Endothelial cell of umbilical vein (primary cell): ENCODE measurements around the gene RBFOX1. TPM values are rescaled to one million over a fixed set of nuclear protein-coding genes. Genes with fewer than 3 reads are reported as not detected.

Source experiments
- BruUV-seq: library from RNA; stranded (reverse); fragments of 400-500 nt; replicated peaks from 2 replicates; lab custom pipeline; 2021; lab: Mats Ljungman, UMichigan
- CTCF ChIA-PET: fragments of 300-600, 350-600 bp; sonication (Branson Sonifier 250); formaldehyde crosslinking; loops from one replicate; lab custom pipeline; 2021; ENCODE audit warnings: antibody characterized with exemption, inconsistent platforms; lab: Charles Lee
- POLR2A ChIA-PET: fragments of 300-600, 350-600 bp; sonication (Branson Sonifier 250); formaldehyde crosslinking; loops from one replicate; lab custom pipeline; 2021; ENCODE audit warnings: antibody characterized with exemption, inconsistent platforms; lab: Charles Lee
- DNase-seq: peaks from one replicate; pipeline ENCODE4 v3.0.0-alpha.2; 2011; ENCODE audit warnings: low read depth, low spot score
- FAIRE-seq: peaks from 2 replicates; lab custom pipeline; 2011; peaks lifted over from hg19 to GRCh38; lab: Jason Lieb, UNC
- H2AFZ ChIP-seq: 2 replicates; pipeline ENCODE4 v1.6.0; 2012; ENCODE audit warnings: low read depth, low read length, control low read depth, inconsistent platforms
- H3K27ac ChIP-seq: 2 replicates; pipeline ENCODE4 v1.5.1; 2011; ENCODE audit warnings: low read depth, mild to moderate bottlenecking, control low read depth, low read length, moderate library complexity; ENCODE audit not compliant: insufficient read depth
- H3K27me3 ChIP-seq, 2 experiments: 2 replicates each; pipeline versions ENCODE4 v1.6.0 to v1.6.1; 2011; ENCODE audit warnings: low read length in 2 of 2, mixed read lengths in 1 of 2; ENCODE audit not compliant: control insufficient read depth in 2 of 2, insufficient read depth in 2 of 2
- H3K36me3 ChIP-seq, 2 experiments: 2 replicates in 1 of 2; 3 replicates in 1 of 2; pipeline ENCODE4 v1.5.1; 2011; ENCODE audit warnings: low read length in 2 of 2, mild to moderate bottlenecking in 1 of 2, moderate library complexity in 1 of 2; ENCODE audit not compliant: control insufficient read depth in 2 of 2, insufficient read depth in 2 of 2; ENCODE audit errors: extremely low read depth in 1 of 2
- H3K4me1 ChIP-seq: 3 replicates; pipeline ENCODE4 v1.5.1; 2011; ENCODE audit warnings: mild to moderate bottlenecking, low read length; ENCODE audit not compliant: control insufficient read depth, insufficient read depth; ENCODE audit errors: extremely low read depth
- H3K4me2 ChIP-seq: 2 replicates; pipeline ENCODE4 v1.6.1; 2011; ENCODE audit warnings: low read length, control low read depth, mixed read lengths; ENCODE audit not compliant: insufficient read depth
- H3K4me3 ChIP-seq, 3 experiments: fragments of 200-600 bp in 1 of 3; sonication (generic), shearing (Covaris generic) in 1 of 3; replicated peaks in 1 of 3; 2 replicates each; pipeline ENCODE4 v1.5.1; 2011 to 2016; ENCODE audit warnings: control low read depth in 3 of 3, low read length in 3 of 3, mild to moderate bottlenecking in 2 of 3, inconsistent platforms in 1 of 3, low read depth in 1 of 3, moderate library complexity in 1 of 3; ENCODE audit not compliant: insufficient read depth in 1 of 3
- H3K79me2 ChIP-seq: 2 replicates; pipeline ENCODE4 v1.6.0; 2012; ENCODE audit warnings: low read length, inconsistent platforms; ENCODE audit not compliant: control insufficient read depth, insufficient read depth
- H3K9ac ChIP-seq: replicated peaks from 2 replicates; pipeline ENCODE3; 2011; ENCODE audit warnings: low read length, control low read depth; ENCODE audit not compliant: insufficient read depth; ENCODE audit errors: extremely low read depth
- H3K9me1 ChIP-seq: replicated peaks from 3 replicates; pipeline ENCODE4 v1.6.0; 2011; ENCODE audit warnings: mild to moderate bottlenecking, low read length; ENCODE audit not compliant: control insufficient read depth, insufficient read depth; ENCODE audit errors: extremely low read depth
- H3K9me3 ChIP-seq: replicated peaks from 2 replicates; pipeline ENCODE4 v1.5.1; 2012; ENCODE audit warnings: low read length, inconsistent platforms; ENCODE audit not compliant: control insufficient read depth, insufficient read depth
- H4K20me1 ChIP-seq: replicated peaks from 2 replicates; pipeline ENCODE3; 2011; ENCODE audit warnings: mild to moderate bottlenecking, low read length; ENCODE audit not compliant: control insufficient read depth, insufficient read depth; ENCODE audit errors: extremely low read depth
- EZH2 ChIP-seq: IDR thresholded peaks from 2 replicates; pipeline ENCODE4 v1.6.1; 2012; ENCODE audit warnings: borderline replicate concordance, low read depth, mild to moderate bottlenecking, moderate library complexity, low read length, inconsistent platforms; ENCODE audit not compliant: severe bottlenecking
- FOS ChIP-seq: IDR thresholded peaks from 2 replicates; pipeline ENCODE4 v1.6.1; 2011; ENCODE audit warnings: mild to moderate bottlenecking, low read length, moderate library complexity, borderline replicate concordance; ENCODE audit not compliant: insufficient read depth
- GATA2 ChIP-seq: IDR thresholded peaks from 2 replicates; pipeline ENCODE4 v1.7.0; 2011; ENCODE audit warnings: low read depth, mild to moderate bottlenecking, moderate library complexity, mixed read lengths, low read length; ENCODE audit not compliant: insufficient read length, insufficient read depth
- JUN ChIP-seq: IDR thresholded peaks from 2 replicates; pipeline ENCODE4 v1.6.1; 2011; ENCODE audit warnings: borderline replicate concordance, low read depth; ENCODE audit not compliant: insufficient read length, insufficient read depth
- MAX ChIP-seq: IDR thresholded peaks from 2 replicates; pipeline ENCODE4 v1.6.1; 2011; ENCODE audit not compliant: insufficient read depth, insufficient read length
- MYC ChIP-seq: IDR thresholded peaks from one replicate; pipeline ENCODE4 v1.6.1; 2011; ENCODE audit warnings: mild to moderate bottlenecking, low read depth, low read length
- POLR2A ChIP-seq: IDR thresholded peaks from 2 replicates; pipeline ENCODE4 v1.6.1; 2012; ENCODE audit warnings: low read depth, mild to moderate bottlenecking, control low read depth, low read length
- POLR2AphosphoS5 ChIP-seq: IDR thresholded peaks from 2 replicates; pipeline ENCODE4 v1.6.1; 2012; ENCODE audit warnings: low read depth, mild to moderate bottlenecking, control low read depth, low read length, moderate library complexity; ENCODE audit not compliant: insufficient read depth
- dilution Hi-C: fragments of 300-500 bp; cut with MboI; formaldehyde crosslinking; loops from one replicate; pipeline ENCODE4 v1.15.0; 2019; ENCODE audit warnings: low sequenced_read_pairs; ENCODE audit not compliant: extremely low pct_ligation_motif_present
- intact Hi-C: fragments of 100-400 bp; cut with micrococcal nuclease; formaldehyde crosslinking; loops from one replicate; pipeline ENCODE4 v1.10.0; 2022
- polyA plus RNA-seq, 4 experiments: library from polyadenylated mRNA; depleted of rRNA in 3 of 4; stranded (reverse) in 3 of 4; unstranded in 1 of 4; fragments of >200 nt; gene quantifications; 2 replicates each; pipeline versions ENCODE4 v1.2.1 to v1.2.3, GENCODE V29; 2011 to 2012; ENCODE audit warnings: missing spikeins in 1 of 4
- total RNA-seq: library from RNA; stranded (reverse); gene quantifications from 2 replicates; pipeline ENCODE4 v1.2.3, GENCODE V29; 2021
- TF ChIP-seq, protein P1 (sequence below), 2 donors: IDR thresholded peaks; 1 replicate in 1 of 2; 2 replicates in 1 of 2; pipeline ENCODE4 v1.5.1; 2011; ENCODE audit warnings: low read length in 2 of 2, mild to moderate bottlenecking in 2 of 2, moderate library complexity in 2 of 2, control low read depth in 1 of 2, inconsistent platforms in 1 of 2, low read depth in 1 of 2; ENCODE audit not compliant: insufficient read depth in 1 of 2; ENCODE audit errors: extremely low read depth in 1 of 2

The RBFOX1 gene
- total and polyA plus RNA-seq, 2 donors (not counting 3 experiments of a cell fraction or from before 2014, with no cell fraction given) = not detected

- dilution Hi-C loops (no loop called here), intact Hi-C loops (no loop called here)
- Histone ChIP-seq H3K9me1 (no peaks in the 10 kb centered on the region), H3K9ac (no peak overlapping the region), H3K27me3 (no peaks in the 10 kb centered on the region), H3K4me3 (no peak overlapping the region), H2AFZ (no peak overlapping the region), H3K27ac (no peak overlapping the region), H3K4me2 (no peak overlapping the region), H3K4me1 (no peaks in the 10 kb centered on the region), H3K9me3 (peaks cover 6% of the 10 kb centered on the region), H3K79me2 (no peaks in the 10 kb centered on the region), H3K36me3 (no peaks in the 10 kb centered on the region), H4K20me1 (no peaks in the 10 kb centered on the region)
- ChIA-PET CTCF (no interaction called here), POLR2A (no interaction called here)
- no TSS peak for BruUV-seq
- TF ChIP-seq EZH2 (no peak), POLR2A (no peak), MYC (no peak), FOS (no peak), GATA2 (no peak), MAX (no peak), POLR2AphosphoS5 (no peak), JUN (no peak)
- TF ChIP-seq, protein P1, sequence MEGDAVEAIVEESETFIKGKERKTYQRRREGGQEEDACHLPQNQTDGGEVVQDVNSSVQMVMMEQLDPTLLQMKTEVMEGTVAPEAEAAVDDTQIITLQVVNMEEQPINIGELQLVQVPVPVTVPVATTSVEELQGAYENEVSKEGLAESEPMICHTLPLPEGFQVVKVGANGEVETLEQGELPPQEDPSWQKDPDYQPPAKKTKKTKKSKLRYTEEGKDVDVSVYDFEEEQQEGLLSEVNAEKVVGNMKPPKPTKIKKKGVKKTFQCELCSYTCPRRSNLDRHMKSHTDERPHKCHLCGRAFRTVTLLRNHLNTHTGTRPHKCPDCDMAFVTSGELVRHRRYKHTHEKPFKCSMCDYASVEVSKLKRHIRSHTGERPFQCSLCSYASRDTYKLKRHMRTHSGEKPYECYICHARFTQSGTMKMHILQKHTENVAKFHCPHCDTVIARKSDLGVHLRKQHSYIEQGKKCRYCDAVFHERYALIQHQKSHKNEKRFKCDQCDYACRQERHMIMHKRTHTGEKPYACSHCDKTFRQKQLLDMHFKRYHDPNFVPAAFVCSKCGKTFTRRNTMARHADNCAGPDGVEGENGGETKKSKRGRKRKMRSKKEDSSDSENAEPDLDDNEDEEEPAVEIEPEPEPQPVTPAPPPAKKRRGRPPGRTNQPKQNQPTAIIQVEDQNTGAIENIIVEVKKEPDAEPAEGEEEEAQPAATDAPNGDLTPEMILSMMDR (IDR thresholded peaks at IDR 0.05; ENCODE audit: extremely low read depth in 1 of 2, insufficient read depth in 1 of 2, low read depth in 1 of 2, low read length in 2 of 2) = no peak
- no peak for DNase-seq
- no peak for FAIRE-seq
These were observed 19.2 kb downstream of the RBFOX1 start for GRCh38 chr16:7351610-7352510.
